ENCODE data around the gene SLC9A7. TPM values are rescaled to one million over a fixed set of nuclear protein-coding genes. Genes with fewer than 3 reads are reported as not detected.

Gene SLC9A7
- total RNA-seq, 1 donor from 2014 or later: 11.4 TPM

DNA sequence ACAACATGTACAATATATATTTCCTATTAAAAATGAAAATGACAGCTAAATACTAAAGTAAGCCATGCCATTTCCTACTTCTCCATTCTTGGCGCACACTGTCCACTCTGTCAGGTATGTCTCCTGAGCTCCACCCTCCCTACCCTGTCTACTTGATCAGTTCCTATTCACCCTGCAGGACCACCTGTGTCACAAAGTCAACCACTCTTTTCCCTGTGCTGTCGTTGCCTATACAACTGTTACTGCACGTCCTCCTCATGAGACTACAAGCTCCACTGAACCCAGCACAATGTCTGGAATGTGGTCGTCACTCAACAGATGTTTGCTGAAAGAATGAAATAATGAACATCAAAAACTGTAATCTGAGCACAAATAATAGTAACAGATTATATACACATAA, 54.9 kb downstream of the SLC9A7 start:
- H3K4me1 Mint-ChIP-seq (ENCODE audit: unreplicated experiment): peaks cover 5% of the 10 kb centered on the region
- TF ChIP-seq, protein P1, sequence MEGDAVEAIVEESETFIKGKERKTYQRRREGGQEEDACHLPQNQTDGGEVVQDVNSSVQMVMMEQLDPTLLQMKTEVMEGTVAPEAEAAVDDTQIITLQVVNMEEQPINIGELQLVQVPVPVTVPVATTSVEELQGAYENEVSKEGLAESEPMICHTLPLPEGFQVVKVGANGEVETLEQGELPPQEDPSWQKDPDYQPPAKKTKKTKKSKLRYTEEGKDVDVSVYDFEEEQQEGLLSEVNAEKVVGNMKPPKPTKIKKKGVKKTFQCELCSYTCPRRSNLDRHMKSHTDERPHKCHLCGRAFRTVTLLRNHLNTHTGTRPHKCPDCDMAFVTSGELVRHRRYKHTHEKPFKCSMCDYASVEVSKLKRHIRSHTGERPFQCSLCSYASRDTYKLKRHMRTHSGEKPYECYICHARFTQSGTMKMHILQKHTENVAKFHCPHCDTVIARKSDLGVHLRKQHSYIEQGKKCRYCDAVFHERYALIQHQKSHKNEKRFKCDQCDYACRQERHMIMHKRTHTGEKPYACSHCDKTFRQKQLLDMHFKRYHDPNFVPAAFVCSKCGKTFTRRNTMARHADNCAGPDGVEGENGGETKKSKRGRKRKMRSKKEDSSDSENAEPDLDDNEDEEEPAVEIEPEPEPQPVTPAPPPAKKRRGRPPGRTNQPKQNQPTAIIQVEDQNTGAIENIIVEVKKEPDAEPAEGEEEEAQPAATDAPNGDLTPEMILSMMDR (IDR thresholded peaks at IDR 0.05; ENCODE audit: unreplicated experiment): no peak
- H3K4me3 Mint-ChIP-seq (ENCODE audit: unreplicated experiment): no peak overlapping the region
- H3K9me3 Mint-ChIP-seq (ENCODE audit: unreplicated experiment): no peaks in the 10 kb centered on the region
- H3K36me3 Mint-ChIP-seq (ENCODE audit: low read depth, unreplicated experiment): no peaks in the 10 kb centered on the region
- H3K27me3 Mint-ChIP-seq (ENCODE audit: unreplicated experiment): no peaks in the 10 kb centered on the region
- no peak for DNase-seq (ENCODE audit: low spot score)
- H3K27ac Mint-ChIP-seq (ENCODE audit: unreplicated experiment): no peak overlapping the region

DNA sequence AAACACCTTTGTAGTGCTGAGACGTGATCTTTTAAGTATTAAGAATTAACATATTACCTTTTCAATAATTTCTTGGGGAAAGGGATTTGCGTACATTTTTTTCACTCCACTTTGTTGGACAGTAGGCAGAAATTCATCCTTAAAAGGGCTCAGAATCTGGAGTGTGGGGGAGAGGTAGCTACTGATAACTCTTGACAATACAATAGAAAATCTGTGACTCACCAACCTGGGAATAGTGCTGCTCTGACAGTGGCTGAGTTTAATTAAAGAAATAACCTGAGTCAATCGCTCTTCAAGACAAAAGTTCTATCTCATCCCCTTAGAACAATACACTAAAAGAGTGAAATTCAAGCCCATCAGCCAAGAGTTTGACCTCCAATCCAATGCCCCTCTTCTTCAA, 60.2 kb downstream of the SLC9A7 start:
- H3K4me1 Mint-ChIP-seq (ENCODE audit: unreplicated experiment): peaks cover 7% of the 10 kb centered on the region
- H3K27ac Mint-ChIP-seq (ENCODE audit: unreplicated experiment): no peak overlapping the region
- no peak for DNase-seq (ENCODE audit: low spot score)
- H3K27me3 Mint-ChIP-seq (ENCODE audit: unreplicated experiment): no peaks in the 10 kb centered on the region
- no peaks in the 10 kb centered on the region for H3K36me3 Mint-ChIP-seq (ENCODE audit: low read depth, unreplicated experiment)
- no peak overlapping the region for H3K4me3 Mint-ChIP-seq (ENCODE audit: unreplicated experiment)
- no peaks in the 10 kb centered on the region for H3K9me3 Mint-ChIP-seq (ENCODE audit: unreplicated experiment)
- TF ChIP-seq, protein P1 (IDR thresholded peaks at IDR 0.05; ENCODE audit: unreplicated experiment): no peak

DNA sequence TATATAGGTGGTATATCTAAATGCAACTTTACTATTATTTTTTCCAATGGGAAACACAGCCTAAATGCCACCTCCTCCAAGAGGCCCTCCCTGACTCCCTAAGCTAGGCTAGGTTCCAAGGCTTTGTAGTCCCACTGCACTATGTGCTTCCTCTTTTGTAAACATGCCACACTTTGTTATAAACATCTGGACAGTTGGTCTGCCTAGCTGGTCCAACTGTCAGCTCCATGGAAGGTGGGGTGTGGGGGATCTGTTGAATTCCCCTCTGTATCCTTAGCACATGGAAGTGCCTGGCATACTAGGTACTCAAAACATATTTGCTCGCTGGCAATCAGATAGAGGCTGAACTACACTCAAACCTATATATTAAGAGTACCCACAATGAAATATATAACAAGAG, 63.4 kb downstream of the SLC9A7 start:
- Mint-ChIP-seq H3K27ac (ENCODE audit: unreplicated experiment) (no peak overlapping the region), H3K36me3 (ENCODE audit: low read depth, unreplicated experiment) (no peaks in the 10 kb centered on the region), H3K4me1 (ENCODE audit: unreplicated experiment) (peaks cover 7% of the 10 kb centered on the region), H3K9me3 (ENCODE audit: unreplicated experiment) (no peaks in the 10 kb centered on the region), H3K4me3 (ENCODE audit: unreplicated experiment) (no peak overlapping the region), H3K27me3 (ENCODE audit: unreplicated experiment) (no peaks in the 10 kb centered on the region)
- TF ChIP-seq, protein P1 (IDR thresholded peaks at IDR 0.05; ENCODE audit: unreplicated experiment): no peak
- no peak for DNase-seq (ENCODE audit: low spot score)

DNA sequence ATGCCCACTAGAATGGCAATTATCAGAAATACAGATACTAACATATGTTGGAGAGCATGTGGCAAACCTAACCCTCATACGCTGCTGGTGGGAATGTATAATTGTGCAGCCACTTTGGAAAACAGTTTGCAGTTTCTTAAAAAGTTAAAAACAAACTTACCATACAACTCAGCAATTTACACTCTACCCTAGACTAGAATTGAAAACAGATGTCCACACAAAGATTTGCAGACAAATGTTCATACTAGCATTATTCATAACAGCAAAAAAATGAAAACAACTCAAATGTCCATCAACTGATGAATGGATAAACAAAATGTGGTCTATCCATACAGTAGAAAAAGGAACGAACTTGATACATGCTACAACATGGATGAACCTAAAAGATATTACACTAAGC, 64.4 kb downstream of the SLC9A7 start:
- DNase-seq (ENCODE audit: low spot score): no peak
- Mint-ChIP-seq H3K4me1 (ENCODE audit: unreplicated experiment) (peaks cover 7% of the 10 kb centered on the region), H3K36me3 (ENCODE audit: low read depth, unreplicated experiment) (no peaks in the 10 kb centered on the region), H3K27ac (ENCODE audit: unreplicated experiment) (no peak overlapping the region), H3K9me3 (ENCODE audit: unreplicated experiment) (no peaks in the 10 kb centered on the region), H3K4me3 (ENCODE audit: unreplicated experiment) (no peak overlapping the region), H3K27me3 (ENCODE audit: unreplicated experiment) (no peaks in the 10 kb centered on the region)
- TF ChIP-seq, protein P1 (IDR thresholded peaks at IDR 0.05; ENCODE audit: unreplicated experiment): no peak

DNA sequence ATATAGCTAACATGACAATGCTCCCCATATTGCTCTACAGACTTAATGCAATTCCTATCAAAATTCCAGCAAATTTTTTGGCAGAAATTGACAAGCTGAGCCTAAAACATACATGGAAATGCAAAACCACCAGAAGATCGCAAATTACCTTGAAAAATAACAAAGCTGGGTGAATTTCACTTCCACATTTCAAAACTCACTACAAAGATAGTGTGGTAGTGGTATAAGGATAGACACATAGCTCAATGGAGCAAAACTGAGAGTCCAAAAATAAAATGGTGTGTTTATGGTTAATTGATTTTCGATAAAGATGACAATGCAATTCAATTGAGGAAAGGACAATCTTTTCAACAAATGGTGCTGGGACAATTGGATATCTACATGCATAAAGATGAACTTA, 65.8 kb downstream of the SLC9A7 start:
- no peak overlapping the region for H3K27ac Mint-ChIP-seq (ENCODE audit: unreplicated experiment)
- H3K4me1 Mint-ChIP-seq (ENCODE audit: unreplicated experiment): peaks cover 3% of the 10 kb centered on the region
- H3K36me3 Mint-ChIP-seq (ENCODE audit: low read depth, unreplicated experiment): no peaks in the 10 kb centered on the region
- H3K9me3 Mint-ChIP-seq (ENCODE audit: unreplicated experiment): no peaks in the 10 kb centered on the region
- no peaks in the 10 kb centered on the region for H3K27me3 Mint-ChIP-seq (ENCODE audit: unreplicated experiment)
- H3K4me3 Mint-ChIP-seq (ENCODE audit: unreplicated experiment): no peak overlapping the region
- TF ChIP-seq, protein P1 (IDR thresholded peaks at IDR 0.05; ENCODE audit: unreplicated experiment): no peak
- no peak for DNase-seq (ENCODE audit: low spot score)
